H9 (cell line): ENCODE results near the gene TIPIN. TPM values are rescaled to one million over a fixed set of nuclear protein-coding genes. Genes with fewer than 3 reads are reported as not detected.

Experiments
- DNase-seq: peaks from one replicate; pipeline ENCODE4 v3.0.0-alpha.2; 2017
- H2AFZ ChIP-seq: one replicate; pipeline ENCODE4 v1.6.1; 2013; ENCODE audit warnings: mild to moderate bottlenecking, low read length, control low read depth, moderate library complexity
- H2AK5ac ChIP-seq: 2 replicates; pipeline ENCODE4 v1.6.1; 2013; ENCODE audit warnings: low read length, control low read depth, mixed read lengths; ENCODE audit not compliant: insufficient read length
- H2BK120ac ChIP-seq: one replicate; pipeline ENCODE4 v1.6.1; 2013; ENCODE audit warnings: low read depth, mild to moderate bottlenecking, low read length, control low read depth, inconsistent platforms; ENCODE audit not compliant: poor library complexity, severe bottlenecking
- H2BK12ac ChIP-seq: 2 replicates; pipeline ENCODE4 v1.6.1; 2013; ENCODE audit warnings: low read length, control low read depth, mixed read lengths, low read depth; ENCODE audit not compliant: insufficient read length
- H2BK15ac ChIP-seq: 2 replicates; pipeline ENCODE4 v1.6.1; 2013; ENCODE audit warnings: low read depth, low read length, control low read depth
- H2BK20ac ChIP-seq: one replicate; pipeline ENCODE4 v1.6.1; 2013; ENCODE audit warnings: low read depth, mild to moderate bottlenecking, low read length, control low read depth, inconsistent platforms; ENCODE audit not compliant: poor library complexity, severe bottlenecking
- H2BK5ac ChIP-seq: 2 replicates; pipeline ENCODE4 v1.6.1; 2013; ENCODE audit warnings: low read length, control low read depth, mixed read lengths; ENCODE audit not compliant: insufficient read length
- H3K14ac ChIP-seq: 2 replicates; pipeline ENCODE4 v1.6.1; 2013; ENCODE audit warnings: low read length, control low read depth; ENCODE audit not compliant: insufficient read depth
- H3K18ac ChIP-seq: 2 replicates; pipeline ENCODE4 v1.6.1; 2013; ENCODE audit warnings: low read depth, mild to moderate bottlenecking, mixed read lengths, low read length, control low read depth; ENCODE audit not compliant: insufficient read length
- H3K23ac ChIP-seq: 2 replicates; pipeline ENCODE4 v1.6.1; 2013; ENCODE audit warnings: low read length, control low read depth, mixed read lengths, low read depth; ENCODE audit not compliant: insufficient read length
- H3K23me2 ChIP-seq: 2 replicates; pipeline ENCODE4 v1.6.1; 2013; ENCODE audit warnings: low read depth, mild to moderate bottlenecking, mixed read lengths, low read length, control low read depth; ENCODE audit not compliant: insufficient read length, poor library complexity, severe bottlenecking
- H3K27ac ChIP-seq: 2 replicates; pipeline ENCODE4 v1.5.1; 2013; ENCODE audit warnings: low read length, control low read depth, mixed read lengths, low read depth; ENCODE audit not compliant: insufficient read length
- H3K27me3 ChIP-seq: 2 replicates; pipeline ENCODE4 v1.6.1; 2013; ENCODE audit warnings: low read length, control low read depth, inconsistent platforms; ENCODE audit not compliant: insufficient read depth
- H3K4ac ChIP-seq: 2 replicates; pipeline ENCODE4 v1.6.1; 2013; ENCODE audit warnings: low read depth, mild to moderate bottlenecking, control low read depth, inconsistent platforms, low read length, moderate library complexity
- H3K4me1 ChIP-seq: 2 replicates; pipeline ENCODE4 v1.6.1; 2013; ENCODE audit warnings: low read length, control low read depth, inconsistent platforms; ENCODE audit not compliant: insufficient read depth
- H3K4me2 ChIP-seq: 2 replicates; pipeline ENCODE4 v1.6.1; 2013; ENCODE audit warnings: low read length, control low read depth, mixed read lengths; ENCODE audit not compliant: insufficient read length, insufficient read depth
- H3K56ac ChIP-seq: 2 replicates; pipeline ENCODE4 v1.6.1; 2013; ENCODE audit warnings: low read depth, mild to moderate bottlenecking, mixed read lengths, low read length, control low read depth; ENCODE audit not compliant: insufficient read length
- H3K79me1 ChIP-seq: 2 replicates; pipeline ENCODE4 v1.6.1; 2013; ENCODE audit warnings: low read depth, mild to moderate bottlenecking, moderate library complexity, low read length, control low read depth, inconsistent platforms; ENCODE audit not compliant: insufficient read depth, poor library complexity, severe bottlenecking
- H3K79me2 ChIP-seq: 2 replicates; pipeline ENCODE4 v1.6.1; 2013; ENCODE audit warnings: low read length, control low read depth, inconsistent platforms; ENCODE audit not compliant: insufficient read depth
- H3K9ac ChIP-seq: 2 replicates; pipeline ENCODE4 v1.6.1; 2013; ENCODE audit warnings: low read length, control low read depth, mixed read lengths; ENCODE audit not compliant: insufficient read length; ENCODE audit errors: extremely low read depth
- H3K9me3 ChIP-seq: one replicate; pipeline ENCODE4 v1.6.1; 2013; ENCODE audit warnings: low read depth, low read length, inconsistent platforms; ENCODE audit not compliant: control insufficient read depth
- H3T11ph ChIP-seq: one replicate; pipeline ENCODE4 v1.6.1; 2013; ENCODE audit warnings: mild to moderate bottlenecking, low read length, control low read depth, inconsistent platforms
- H4K20me1 ChIP-seq: one replicate; pipeline ENCODE4 v1.6.1; 2013; ENCODE audit not compliant: control insufficient read depth, insufficient read length, insufficient read depth
- H4K5ac ChIP-seq: 2 replicates; pipeline ENCODE4 v1.6.1; 2013; ENCODE audit warnings: low read depth, mild to moderate bottlenecking, mixed read lengths, low read length, control low read depth; ENCODE audit not compliant: insufficient read length
- H4K8ac ChIP-seq: replicated peaks from 2 replicates; pipeline ENCODE4 v1.6.1; 2013; ENCODE audit warnings: low read length, control low read depth, mixed read lengths, low read depth; ENCODE audit not compliant: insufficient read length
- H4K91ac ChIP-seq: 2 replicates; pipeline ENCODE4 v1.6.1; 2013; ENCODE audit warnings: low read depth, mild to moderate bottlenecking, moderate library complexity, mixed read lengths, low read length, control low read depth; ENCODE audit not compliant: insufficient read length
- H3K27ac Mint-ChIP-seq, 3 experiments: 2 replicates in 2 of 3; 3 replicates in 1 of 3; pipeline ENCODE4 v1.8.0; 2020 to 2021; ENCODE audit warnings: mixed read lengths in 3 of 3, mild to moderate bottlenecking in 1 of 3, moderate library complexity in 1 of 3
- H3K27me3 Mint-ChIP-seq: 2 replicates; pipeline ENCODE4 v1.8.0; 2021; ENCODE audit warnings: low read depth, mild to moderate bottlenecking, moderate library complexity, mixed read lengths
- H3K36me3 Mint-ChIP-seq, 3 experiments: 2 replicates in 2 of 3; 3 replicates in 1 of 3; pipeline ENCODE4 v1.8.0; 2020 to 2021; ENCODE audit warnings: low read depth in 3 of 3, mixed read lengths in 3 of 3; ENCODE audit not compliant: insufficient read depth in 1 of 3
- H3K4me1 Mint-ChIP-seq, 2 experiments: 2 replicates each; pipeline ENCODE4 v1.8.0; 2020; ENCODE audit warnings: mixed read lengths in 2 of 2
- H3K4me3 Mint-ChIP-seq, 2 experiments: 2 replicates in 1 of 2; 3 replicates in 1 of 2; pipeline ENCODE4 v1.8.0; 2020 to 2021; ENCODE audit warnings: mild to moderate bottlenecking in 2 of 2, mixed read lengths in 2 of 2, moderate library complexity in 1 of 2
- H3K9me3 Mint-ChIP-seq, 2 experiments: 2 replicates in 1 of 2; 3 replicates in 1 of 2; pipeline ENCODE4 v1.8.0; 2020; ENCODE audit warnings: mild to moderate bottlenecking in 2 of 2, mixed read lengths in 2 of 2, moderate library complexity in 1 of 2
- CTCF ChIP-seq: fragments of 200-600 bp; sonication (generic); conservative IDR thresholded peaks from 3 replicates; pipeline ENCODE4 v1.8.0; 2021; ENCODE audit warnings: antibody characterized with exemption, mild to moderate bottlenecking
- WGBS: extraction: QIAGEN DNeasy Blood & Tissue Kit; methylation state at CpG from one replicate; pipeline ENCODE4 v1.1.7; 2013; ENCODE audit warnings: missing lambda C conversion rate, low lambda C conversion rate, mixed read lengths; ENCODE audit not compliant: insufficient read length; ENCODE audit errors: extremely low coverage; 5-methylcytosine and 5-hydroxymethylcytosine counted together
- total RNA-seq: library from RNA; stranded (reverse); gene quantifications from 2 replicates; pipeline ENCODE4 v1.2.1, GENCODE V29; 2021

TIPIN gene
- total RNA-seq, 1 experiment from 2014 or later: 26.9 TPM

GRCh38 chr15:66323312-66323928, 33.1 kb downstream of the TIPIN start:
- no peaks in the 10 kb centered on the region for H3K4me1 ChIP-seq
- no peak overlapping the region for H2BK15ac ChIP-seq
- Mint-ChIP-seq H3K27me3 (no peaks in the 10 kb centered on the region), H3K4me3 (no peak overlapping the region), H3K4me1 (0 out of 4 replicates have a peak, but pooled peaks cover 0 to 4% of the 10 kb centered on the region in 2 experiments), H3K9me3 (no peaks in the 10 kb centered on the region), H3K27ac (peak overlapping the region; percentile 71 to 93 (median 81); a peak in 6 of 7 replicates), H3K36me3 (peaks cover 24 to 69% (median 63%) of the 10 kb centered on the region in 3 experiments; a peak in 6 of 7 replicates)
- no peak overlapping the region for H4K5ac ChIP-seq
- no peak overlapping the region for H3K23ac ChIP-seq
- H3K23me2 ChIP-seq: no peaks in the 10 kb centered on the region
- no peak overlapping the region for H2BK12ac ChIP-seq
- no peak overlapping the region for H3K18ac ChIP-seq
- H4K20me1 ChIP-seq: no peaks in the 10 kb centered on the region
- WGBS: no CpG with 5 or more reads among the region's 12 CpGs
- H3K4me2 ChIP-seq: no peak overlapping the region
- no peak overlapping the region for H3K56ac ChIP-seq
- no peak overlapping the region for H2AK5ac ChIP-seq
- no peak overlapping the region for H2BK20ac ChIP-seq
- no peaks in the 10 kb centered on the region for H3K9me3 ChIP-seq
- H2BK120ac ChIP-seq: no peak overlapping the region
- TF ChIP-seq CTCF: no peak
- no peak overlapping the region for H2BK5ac ChIP-seq
- H3K14ac ChIP-seq: no peak overlapping the region
- H2AFZ ChIP-seq: no peak overlapping the region
- H3K79me1 ChIP-seq: no peaks in the 10 kb centered on the region
- H3T11ph ChIP-seq: no peak overlapping the region
- no peak overlapping the region for H3K9ac ChIP-seq
- no peaks in the 10 kb centered on the region for H3K27me3 ChIP-seq
- no peak overlapping the region for H3K27ac ChIP-seq
- no peak overlapping the region for H4K8ac ChIP-seq
- H3K79me2 ChIP-seq: no peaks in the 10 kb centered on the region
- no peak for DNase-seq
- H3K4ac ChIP-seq: no peak overlapping the region
- H4K91ac ChIP-seq: no peak overlapping the region
